ENCODE results near the gene RAB8B.

RAB8B gene

GRCh38 chr15:63314409-63314808, 125.0 kb downstream of the RAB8B start:
- Histone ChIP-seq H3K27me3 (ENCODE audit: insufficient read depth, poor library complexity, severe bottlenecking) (no peaks in the 10 kb centered on the region), H3K4me3 (ENCODE audit: severe bottlenecking) (no peak overlapping the region), H3K36me3 (ENCODE audit: low read depth) (no peaks in the 10 kb centered on the region), H3K9me3 (ENCODE audit: severe bottlenecking) (no peaks in the 10 kb centered on the region), H3K4me1 (ENCODE audit: insufficient read depth, poor library complexity, severe bottlenecking) (no peaks in the 10 kb centered on the region), H3K27ac (ENCODE audit: poor library complexity, severe bottlenecking) (no peak overlapping the region)
- no peak for DNase-seq (ENCODE audit: low spot score)
- no peak for TF ChIP-seq CTCF (IDR thresholded peaks at IDR 0.05; ENCODE audit: poor library complexity, severe bottlenecking)
- ATAC-seq (ENCODE audit: low read depth), result no peak

Measured in RWPE2 (cell line).